ENCODE measurements around the gene LMO3.

LMO3 gene

DNA sequence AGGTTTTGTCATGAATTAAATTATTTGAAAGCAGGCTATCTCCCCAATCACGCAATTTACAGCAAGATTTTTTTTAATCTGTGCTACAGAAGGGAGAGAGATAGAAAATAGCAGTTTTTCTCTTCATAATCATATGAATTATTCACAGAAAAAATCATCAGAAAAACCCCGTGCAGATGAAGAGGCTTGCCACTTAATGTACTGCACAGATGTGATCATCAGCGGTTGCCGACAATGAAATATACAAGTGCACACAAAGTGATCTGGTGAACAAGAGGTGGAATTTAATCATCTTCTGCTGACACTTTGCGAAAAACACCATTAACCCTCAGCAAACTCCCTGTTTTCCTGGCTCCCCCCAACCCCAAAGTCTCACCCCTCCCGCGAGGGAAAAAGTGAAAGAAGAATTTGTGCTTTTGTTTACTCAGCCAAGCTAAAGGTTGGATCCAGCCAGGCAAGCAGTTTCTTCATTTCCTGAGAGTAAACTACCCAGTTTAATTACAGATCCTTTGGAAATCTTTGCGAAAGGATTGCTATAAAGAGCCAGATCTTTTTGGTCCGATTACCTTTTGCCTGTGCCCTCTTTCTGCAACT lies 3.1 kb upstream of the LMO3 start:
- TF ChIP-seq EZH2phosphoT487 (conservative IDR thresholded peaks at IDR 0.05; ENCODE audit: low read length): no peak
- TF ChIP-seq, protein P1, sequence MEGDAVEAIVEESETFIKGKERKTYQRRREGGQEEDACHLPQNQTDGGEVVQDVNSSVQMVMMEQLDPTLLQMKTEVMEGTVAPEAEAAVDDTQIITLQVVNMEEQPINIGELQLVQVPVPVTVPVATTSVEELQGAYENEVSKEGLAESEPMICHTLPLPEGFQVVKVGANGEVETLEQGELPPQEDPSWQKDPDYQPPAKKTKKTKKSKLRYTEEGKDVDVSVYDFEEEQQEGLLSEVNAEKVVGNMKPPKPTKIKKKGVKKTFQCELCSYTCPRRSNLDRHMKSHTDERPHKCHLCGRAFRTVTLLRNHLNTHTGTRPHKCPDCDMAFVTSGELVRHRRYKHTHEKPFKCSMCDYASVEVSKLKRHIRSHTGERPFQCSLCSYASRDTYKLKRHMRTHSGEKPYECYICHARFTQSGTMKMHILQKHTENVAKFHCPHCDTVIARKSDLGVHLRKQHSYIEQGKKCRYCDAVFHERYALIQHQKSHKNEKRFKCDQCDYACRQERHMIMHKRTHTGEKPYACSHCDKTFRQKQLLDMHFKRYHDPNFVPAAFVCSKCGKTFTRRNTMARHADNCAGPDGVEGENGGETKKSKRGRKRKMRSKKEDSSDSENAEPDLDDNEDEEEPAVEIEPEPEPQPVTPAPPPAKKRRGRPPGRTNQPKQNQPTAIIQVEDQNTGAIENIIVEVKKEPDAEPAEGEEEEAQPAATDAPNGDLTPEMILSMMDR (IDR thresholded peaks at IDR 0.05; ENCODE audit: insufficient read depth, low read length, poor library complexity, severe bottlenecking): no peak
- no peaks in the 10 kb centered on the region for H3K9me2 ChIP-seq (replicated peaks; ENCODE audit: insufficient read depth, low read length)
- no peak overlapping the region for H3K4me2 ChIP-seq (ENCODE audit: low read depth, low read length, poor library complexity, severe bottlenecking)
- H3K79me2 ChIP-seq (ENCODE audit: insufficient read depth, low read length): no peaks in the 10 kb centered on the region
- no peaks in the 10 kb centered on the region for H3F3A ChIP-seq (ENCODE audit: insufficient read depth)
- no peaks in the 10 kb centered on the region for H3K27me3 ChIP-seq (ENCODE audit: low read length)
- H3K27ac ChIP-seq (ENCODE audit: low read depth, low read length): no peak overlapping the region
- H3K9ac ChIP-seq (ENCODE audit: low read length): no peak overlapping the region
- no peaks in the 10 kb centered on the region for H3K9me3 ChIP-seq (ENCODE audit: insufficient read depth, low read length)
- H3K4me3 ChIP-seq (ENCODE audit: insufficient read depth, low read length, poor library complexity, severe bottlenecking): no peak overlapping the region
- no peaks in the 10 kb centered on the region for H3K36me3 ChIP-seq (ENCODE audit: low read length)
- H4K20me1 ChIP-seq (ENCODE audit: low read depth, low read length): no peaks in the 10 kb centered on the region
- no peak overlapping the region for H2AFZ ChIP-seq (ENCODE audit: low read depth, low read length, severe bottlenecking)

DNA sequence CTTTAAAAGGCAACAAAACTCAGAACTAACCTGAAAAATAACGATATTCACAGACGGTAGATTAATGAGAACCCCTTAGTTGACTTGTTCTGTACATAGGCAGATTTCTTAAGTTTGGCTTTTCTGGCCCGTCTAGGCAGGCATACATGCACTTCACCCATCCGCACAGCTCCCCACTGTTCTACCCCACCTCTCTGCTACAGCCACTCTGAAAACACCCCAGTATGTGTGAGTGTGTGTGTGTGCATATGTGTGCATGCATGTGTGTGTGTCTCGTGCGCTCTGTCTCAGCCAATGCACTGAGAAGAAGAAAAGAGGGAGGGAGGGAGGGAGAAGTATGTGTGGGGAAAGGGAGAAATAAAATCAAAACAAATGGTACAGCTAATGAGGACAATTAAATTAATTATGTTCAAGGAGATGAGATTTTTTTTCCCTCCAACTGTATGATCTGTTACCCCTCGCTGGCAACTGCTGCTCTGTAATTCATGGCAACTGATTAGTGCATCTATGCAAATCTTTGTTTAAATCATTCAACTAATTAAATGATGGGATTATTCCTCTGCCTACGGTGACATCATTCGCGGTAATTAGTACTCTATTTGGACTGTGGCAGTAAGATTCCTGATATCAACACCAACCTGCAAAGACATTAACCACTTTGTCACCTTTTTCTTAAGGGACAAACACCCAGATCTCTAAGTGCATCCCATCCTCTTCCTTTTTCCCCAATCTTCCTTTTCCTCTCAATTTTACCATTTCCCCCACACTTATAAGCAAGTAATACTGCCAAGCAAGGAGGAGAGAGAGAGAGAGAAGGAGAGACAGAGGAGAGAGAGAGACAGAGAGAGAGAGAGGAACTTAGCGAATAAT lies 2.2 kb upstream of the LMO3 start:
- Histone ChIP-seq H3K4me3 (ENCODE audit: insufficient read depth, low read length, poor library complexity, severe bottlenecking) (no peak overlapping the region), H3K27ac (ENCODE audit: low read depth, low read length) (no peak overlapping the region), H3K9ac (ENCODE audit: low read length) (no peak overlapping the region), H3K27me3 (ENCODE audit: low read length) (no peaks in the 10 kb centered on the region), H3K79me2 (ENCODE audit: insufficient read depth, low read length) (no peaks in the 10 kb centered on the region), H2AFZ (ENCODE audit: low read depth, low read length, severe bottlenecking) (no peak overlapping the region), H3K4me2 (ENCODE audit: low read depth, low read length, poor library complexity, severe bottlenecking) (no peak overlapping the region), H4K20me1 (ENCODE audit: low read depth, low read length) (no peaks in the 10 kb centered on the region), H3K9me3 (ENCODE audit: insufficient read depth, low read length) (no peaks in the 10 kb centered on the region), H3K36me3 (ENCODE audit: low read length) (no peaks in the 10 kb centered on the region), H3K9me2 (replicated peaks; ENCODE audit: insufficient read depth, low read length) (no peaks in the 10 kb centered on the region), H3F3A (ENCODE audit: insufficient read depth) (no peaks in the 10 kb centered on the region)
- no peak for TF ChIP-seq EZH2phosphoT487 (conservative IDR thresholded peaks at IDR 0.05; ENCODE audit: low read length)
- TF ChIP-seq, protein P1 (IDR thresholded peaks at IDR 0.05; ENCODE audit: insufficient read depth, low read length, poor library complexity, severe bottlenecking): no peak

DNA sequence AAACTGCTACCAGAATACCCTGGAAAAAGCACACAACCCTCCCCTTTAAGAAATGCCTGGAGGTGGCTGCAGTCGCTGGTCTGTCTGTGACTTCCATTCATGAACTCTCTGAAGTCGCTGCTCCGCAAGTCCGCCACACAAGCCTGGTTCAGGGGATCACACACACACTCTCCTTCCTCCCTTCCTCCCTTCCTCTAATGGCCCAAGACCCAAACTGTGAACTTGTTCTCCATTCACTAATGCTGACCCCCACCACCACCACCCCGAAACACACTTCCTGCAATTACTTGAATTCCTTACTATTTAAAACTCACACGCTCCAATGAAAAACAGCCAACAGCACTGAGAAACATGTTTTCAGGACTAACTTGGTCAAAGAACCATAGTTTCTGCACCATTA lies 1.0 kb upstream of the LMO3 start:
- Histone ChIP-seq H3K9ac (ENCODE audit: low read length) (no peak overlapping the region), H2AFZ (ENCODE audit: low read depth, low read length, severe bottlenecking) (no peak overlapping the region)

More for the DNA sequence above, 1.0 kb upstream of the LMO3 start:
- H3K79me2 ChIP-seq (ENCODE audit: insufficient read depth, low read length): no peaks in the 10 kb centered on the region
- no peaks in the 10 kb centered on the region for H3K9me2 ChIP-seq (replicated peaks; ENCODE audit: insufficient read depth, low read length)
- H3K27me3 ChIP-seq (ENCODE audit: low read length): no peaks in the 10 kb centered on the region
- H3K4me3 ChIP-seq (ENCODE audit: insufficient read depth, low read length, poor library complexity, severe bottlenecking): no peak overlapping the region
- H3K4me2 ChIP-seq (ENCODE audit: low read depth, low read length, poor library complexity, severe bottlenecking): no peak overlapping the region
- H3F3A ChIP-seq (ENCODE audit: insufficient read depth): no peaks in the 10 kb centered on the region
- no peaks in the 10 kb centered on the region for H3K36me3 ChIP-seq (ENCODE audit: low read length)
- no peak for TF ChIP-seq EZH2phosphoT487 (conservative IDR thresholded peaks at IDR 0.05; ENCODE audit: low read length)
- H4K20me1 ChIP-seq (ENCODE audit: low read depth, low read length): no peaks in the 10 kb centered on the region
- H3K27ac ChIP-seq (ENCODE audit: low read depth, low read length): no peak overlapping the region
- no peaks in the 10 kb centered on the region for H3K9me3 ChIP-seq (ENCODE audit: insufficient read depth, low read length)

Measured in SU-DHL-6 (cell line).